Airway epithelial cell (primary cell): ENCODE results near the gene HIVEP1. TPM values are rescaled to one million over a fixed set of nuclear protein-coding genes. Genes with fewer than 3 reads are reported as not detected.

Experiments used
- total RNA-seq: library from RNA; depleted of rRNA; stranded (reverse); fragments of >200 nt; gene quantifications from 2 replicates; pipeline ENCODE4 v1.2.3, GENCODE V29; 2015

Gene HIVEP1
- total RNA-seq: 12.8 and 14.4 TPM in 2 replicates

DNA sequence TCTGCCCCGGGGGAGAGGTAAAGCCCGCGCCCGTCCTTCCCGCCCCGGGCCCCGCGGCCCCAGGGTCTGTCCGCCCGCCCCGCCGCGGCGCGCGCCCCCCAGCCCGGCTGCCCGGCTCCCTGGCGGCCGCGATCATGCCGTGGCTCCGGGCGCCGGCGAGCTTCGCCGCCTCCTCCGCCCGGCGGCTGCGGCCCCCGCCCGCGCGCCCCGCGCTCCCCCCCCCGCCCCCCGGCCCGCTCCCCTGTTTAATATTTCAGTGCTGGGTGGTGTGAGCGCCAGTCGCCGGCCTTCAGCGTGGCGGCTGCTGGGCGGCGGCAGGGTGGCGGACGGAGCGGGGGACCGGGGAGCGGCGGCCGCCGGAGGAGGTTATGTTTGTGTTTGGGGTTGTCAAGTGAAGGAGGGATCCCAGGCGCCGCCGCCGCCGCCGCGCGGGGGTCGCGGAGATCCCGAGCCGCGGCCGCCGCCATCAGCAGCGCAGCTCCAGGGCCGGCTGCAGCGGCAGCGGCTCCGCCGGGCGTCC, at the start of gene HIVEP1:
TSS of gene HIVEP1 (plus strand) at position 275 of the 520 bp plus-strand sequence. CDS start 3,317 bp downstream, outside the sequence.

Other genes with a start within 250 kb of the HIVEP1 start
- gene ADTRP, start 233.5 kb upstream of the HIVEP1 start, total RNA-seq: 1.3 and 1.8 TPM in 2 replicates